GM21381 (cell line): Measurements from ENCODE around the gene KLF15.

Experiments used
- ATAC-seq: cut with Tn5 transposase; IDR thresholded peaks from one replicate; pipeline ENCODE4 v1.9.1; 2021; ENCODE audit warnings: mild to moderate bottlenecking, moderate library complexity; ENCODE audit not compliant: unreplicated experiment

Gene KLF15

GRCh38 chr3:126389794-126390146 is 32.6 kb upstream of the KLF15 start:
- ATAC-seq = no peak

DNA sequence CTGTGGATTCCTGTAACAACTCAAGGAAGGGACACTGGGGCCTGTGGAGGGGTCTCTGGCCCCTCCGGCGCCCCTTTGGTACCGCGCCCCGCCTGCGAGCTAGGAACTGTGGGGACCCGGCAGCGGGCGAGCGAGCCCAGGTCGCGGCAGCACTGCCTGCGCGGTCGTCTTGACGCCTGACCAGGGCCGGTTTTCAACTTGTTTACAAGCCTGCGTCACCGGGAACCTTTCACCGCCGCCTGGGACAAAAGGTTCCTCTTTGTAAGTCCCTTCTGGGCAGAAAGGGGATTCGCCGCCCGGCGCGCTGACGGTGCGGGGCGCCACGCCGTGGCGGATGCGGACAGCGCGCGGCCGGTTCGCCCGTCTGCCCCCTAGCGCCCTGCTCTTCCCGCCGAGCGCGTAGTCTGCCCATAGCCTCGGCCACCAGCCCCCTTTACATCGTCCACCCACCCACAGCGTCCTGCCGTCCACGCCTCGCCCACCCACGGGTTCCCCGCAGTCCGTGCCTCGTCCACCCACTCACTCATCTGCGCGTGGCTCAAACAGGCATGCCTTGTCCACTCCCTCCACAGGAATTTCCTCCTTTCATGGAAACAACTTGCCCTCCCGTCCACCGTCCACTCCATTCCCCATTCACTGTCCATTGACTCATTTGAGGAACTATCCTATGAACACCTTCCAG is 32.0 kb upstream of the KLF15 start:
- peak; percentile 92 for ATAC-seq

DNA sequence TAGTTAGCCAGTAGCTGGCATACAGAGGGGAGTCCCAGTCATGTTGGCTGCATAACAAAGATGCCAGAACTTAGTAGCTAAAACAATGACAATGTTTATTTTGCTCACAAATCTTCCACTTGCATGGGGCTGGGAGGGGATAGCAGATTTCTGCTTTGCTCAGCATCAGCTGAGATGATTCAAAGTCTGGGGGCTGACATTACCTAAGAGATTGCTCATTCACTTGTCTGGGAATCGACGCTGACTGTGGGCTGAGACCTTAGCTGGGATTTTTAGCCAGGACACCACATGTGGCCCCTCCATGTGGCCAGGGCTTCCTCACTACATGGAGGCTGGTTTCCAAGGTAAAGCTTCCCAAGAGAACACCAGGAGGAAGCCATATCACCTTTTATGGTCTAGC is 24.8 kb upstream of the KLF15 start:
- no peak for ATAC-seq

DNA sequence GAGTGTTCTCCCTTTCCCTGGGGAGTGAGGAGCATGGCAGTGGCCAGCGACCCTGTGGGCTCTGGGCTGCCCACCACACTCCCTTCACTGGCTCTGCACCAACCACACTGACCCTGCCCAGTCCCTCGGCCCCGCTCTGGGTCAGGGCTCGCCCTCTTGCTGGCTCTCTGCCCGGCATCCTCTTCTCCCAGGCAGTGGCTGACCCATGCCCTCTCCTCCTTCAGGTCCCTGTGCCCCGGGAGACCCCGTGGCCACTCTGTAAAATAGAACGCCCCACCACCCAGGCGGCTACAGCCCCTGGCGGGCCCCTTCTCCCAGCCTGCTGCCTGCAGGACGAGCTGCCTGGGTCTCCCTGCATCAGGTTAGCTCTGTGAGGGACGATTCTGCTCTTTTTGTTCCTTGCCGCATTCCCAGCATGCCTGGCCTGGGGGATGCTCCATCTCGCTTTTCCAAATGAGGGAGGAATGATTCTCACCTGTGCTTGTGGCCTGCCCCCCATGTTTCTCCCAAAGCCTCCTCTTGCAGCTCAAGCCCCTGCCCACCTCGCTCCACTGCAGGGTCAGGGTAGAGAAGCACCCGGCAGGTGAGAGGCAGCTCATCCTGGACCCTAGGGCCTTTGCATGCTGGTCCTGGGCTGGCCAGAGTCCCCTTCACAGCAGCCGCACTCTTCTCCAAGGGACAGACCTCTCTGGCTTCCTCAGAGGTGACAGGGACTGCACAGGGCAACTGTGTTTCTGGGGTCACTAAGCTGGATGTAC is 23.0 kb upstream of the KLF15 start:
- no peak for ATAC-seq

DNA sequence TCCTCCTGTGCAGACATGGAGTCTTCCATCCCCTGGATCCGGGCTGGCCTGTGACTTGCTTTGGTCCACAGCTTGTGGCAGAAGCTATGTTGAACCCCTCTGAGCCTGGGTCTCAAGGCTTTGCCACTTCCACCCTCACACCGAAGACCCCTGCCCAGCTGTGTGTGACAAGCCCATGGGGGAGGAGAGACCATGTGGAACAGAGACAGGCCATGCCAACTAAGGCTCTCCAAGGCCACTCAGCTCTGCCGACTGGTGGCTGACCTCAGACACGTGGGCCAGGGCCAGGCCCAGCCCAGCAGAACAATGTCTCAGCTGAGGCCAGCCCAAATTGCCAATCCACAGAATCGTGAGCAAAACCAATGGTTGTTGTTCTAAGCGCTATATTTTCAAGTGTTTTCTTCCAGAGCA is 21.1 kb upstream of the KLF15 start:
- ATAC-seq = no peak

DNA sequence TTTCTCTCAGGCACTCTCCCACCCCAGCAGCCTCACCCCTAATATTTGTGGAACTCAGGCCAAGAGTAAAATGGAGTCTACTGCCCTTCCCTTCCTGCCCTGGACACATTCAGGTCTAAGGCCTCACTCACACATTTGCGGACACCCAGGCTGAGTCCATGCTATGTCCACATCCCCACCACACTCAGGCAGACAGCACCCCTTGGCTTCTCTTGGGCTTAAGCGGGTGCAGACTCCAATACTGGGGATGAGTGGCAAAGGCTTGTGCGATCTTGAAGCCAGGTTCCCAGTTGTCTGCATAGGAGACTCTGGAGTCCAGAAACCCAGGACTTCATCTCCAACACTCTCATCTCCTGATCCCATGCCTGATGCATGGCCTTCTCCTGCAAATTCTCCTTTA is 20.0 kb upstream of the KLF15 start:
- no peak for ATAC-seq

DNA sequence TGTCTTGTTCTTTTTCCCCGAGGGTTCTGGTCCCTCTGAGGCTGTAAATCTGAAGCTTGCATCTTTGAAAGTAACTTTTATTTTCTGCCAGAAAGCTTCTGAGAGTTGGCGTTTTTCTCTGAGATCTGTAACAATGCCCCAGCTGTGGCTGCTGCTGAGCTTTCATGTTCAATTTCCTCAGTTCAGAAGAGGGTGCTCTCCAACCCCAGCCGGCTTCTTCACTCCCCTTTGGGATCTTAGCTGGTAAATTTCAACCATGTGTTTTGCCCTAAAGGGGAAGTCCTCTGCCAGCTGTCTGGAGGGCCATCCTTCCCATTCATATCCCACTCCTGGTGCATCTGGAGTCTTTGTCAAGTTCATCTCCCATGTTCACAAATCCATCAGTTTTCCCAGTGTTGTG is 19.2 kb upstream of the KLF15 start:
- no peak for ATAC-seq

GRCh38 chr3:126375835-126376331 is 18.7 kb upstream of the KLF15 start:
- ATAC-seq = no peak

DNA sequence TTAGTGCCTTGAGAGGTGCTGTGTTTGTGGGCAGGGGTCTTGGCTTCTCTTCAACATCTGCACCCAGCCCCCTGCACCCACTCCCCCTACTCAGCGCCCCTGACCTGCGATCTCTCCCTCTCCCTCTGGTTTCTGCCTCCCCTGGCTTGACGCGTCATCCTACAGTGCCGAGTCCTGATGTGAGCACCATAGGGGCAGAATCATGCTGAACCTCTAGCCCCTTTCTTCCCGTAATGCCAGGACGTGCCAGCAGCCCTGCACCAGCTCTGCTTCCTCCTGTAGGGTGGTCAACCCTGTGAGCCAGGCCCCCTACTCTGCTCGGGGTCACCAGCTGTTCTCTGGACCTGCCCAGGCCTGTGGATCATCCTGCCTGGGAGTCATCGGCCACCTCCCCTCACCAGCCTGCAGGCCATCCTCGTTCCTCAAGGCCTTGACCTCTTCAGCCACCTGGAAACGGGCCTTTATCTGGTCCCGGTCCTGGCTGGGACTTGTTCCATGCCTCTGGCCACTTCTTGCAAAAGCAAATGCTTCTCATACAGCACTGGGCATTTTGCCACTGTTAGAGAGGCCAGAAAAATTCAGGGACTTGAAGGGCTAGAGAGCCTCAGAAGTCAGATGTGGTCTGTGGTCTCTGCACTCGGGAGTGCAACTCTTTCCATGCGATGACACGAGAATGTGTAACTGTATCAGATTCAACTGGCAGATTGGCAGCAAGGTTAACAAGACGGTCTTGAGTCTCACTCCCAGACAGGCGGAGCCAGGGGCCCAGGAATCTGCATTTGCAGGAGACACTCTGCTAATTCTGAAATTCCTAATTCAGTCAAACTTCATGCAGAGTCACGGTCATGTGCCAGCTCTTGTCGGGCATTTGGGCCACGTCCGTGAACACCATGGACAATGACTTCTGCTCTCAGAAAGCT is 16.7 kb upstream of the KLF15 start:
- no peak for ATAC-seq

GRCh38 chr3:126373146-126373613 is 16.0 kb upstream of the KLF15 start:
- no peak for ATAC-seq

DNA sequence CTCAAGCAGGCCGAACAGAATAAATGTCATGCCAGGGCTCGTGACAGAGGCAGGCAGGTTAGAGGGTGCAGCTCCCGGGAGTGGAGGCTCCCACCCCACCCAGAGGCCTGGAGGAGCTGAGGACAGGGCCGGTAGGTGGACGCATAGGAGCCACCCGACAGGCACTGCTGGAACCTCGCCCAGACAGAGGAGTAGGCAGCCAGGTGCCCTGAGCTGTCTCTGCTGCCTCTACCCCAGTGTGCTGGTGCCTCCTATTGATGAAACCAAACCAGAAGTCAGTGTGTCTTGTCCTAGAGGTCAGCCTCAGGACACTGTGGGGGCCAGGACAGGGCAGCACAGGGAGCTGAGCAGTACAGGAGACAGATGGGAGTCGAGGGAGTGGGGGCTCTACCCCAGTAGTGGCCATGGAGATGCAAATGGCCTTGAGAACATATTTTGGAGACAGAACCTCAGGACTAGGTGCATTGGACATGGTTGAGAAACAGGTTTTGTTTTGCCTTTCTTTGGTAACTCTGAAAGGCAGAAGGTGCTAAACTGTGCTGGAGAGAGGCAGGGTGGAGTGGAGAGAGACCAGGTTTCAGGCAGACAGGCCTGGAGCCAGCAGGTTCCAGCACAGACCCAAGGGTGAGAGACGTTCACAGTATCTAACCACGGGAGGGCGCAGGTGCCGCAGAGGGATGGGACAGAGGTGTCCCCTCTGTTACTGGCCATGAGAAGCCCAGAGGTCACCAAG is 15.4 kb upstream of the KLF15 start:
- ATAC-seq = no peak

GRCh38 chr3:126371096-126371705 is 14.0 kb upstream of the KLF15 start:
- no peak for ATAC-seq

- no peak for ATAC-seq
These were observed 13.4 kb upstream of the KLF15 start for GRCh38 chr3:126370606-126371005.

DNA sequence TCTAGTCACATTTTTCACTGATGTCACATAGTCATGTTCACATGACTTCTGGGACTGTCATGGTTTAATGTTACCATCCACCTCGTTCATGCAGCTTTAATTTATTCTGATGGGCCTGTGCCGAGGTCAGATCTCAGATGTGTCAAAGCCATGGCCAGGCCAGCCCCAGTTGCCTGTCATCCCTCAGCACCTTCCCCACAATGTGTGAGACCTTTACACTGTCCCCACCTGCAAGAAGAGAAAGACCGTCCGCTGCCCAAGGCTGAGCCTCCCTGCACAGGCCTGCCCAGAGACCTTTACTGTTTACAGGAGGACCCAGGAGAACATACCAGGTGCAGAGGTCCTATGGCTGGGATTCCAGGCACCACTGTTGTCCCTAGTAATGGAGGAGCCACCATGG is 12.8 kb upstream of the KLF15 start:
- no peak for ATAC-seq

- ATAC-seq = no peak
These were observed 12.3 kb upstream of the KLF15 start for GRCh38 chr3:126369490-126369889.

GRCh38 chr3:126367316-126367805 is 10.2 kb upstream of the KLF15 start:
- no peak for ATAC-seq

- no peak for ATAC-seq
These were observed 8.4 kb upstream of the KLF15 start for GRCh38 chr3:126365351-126366277.

DNA sequence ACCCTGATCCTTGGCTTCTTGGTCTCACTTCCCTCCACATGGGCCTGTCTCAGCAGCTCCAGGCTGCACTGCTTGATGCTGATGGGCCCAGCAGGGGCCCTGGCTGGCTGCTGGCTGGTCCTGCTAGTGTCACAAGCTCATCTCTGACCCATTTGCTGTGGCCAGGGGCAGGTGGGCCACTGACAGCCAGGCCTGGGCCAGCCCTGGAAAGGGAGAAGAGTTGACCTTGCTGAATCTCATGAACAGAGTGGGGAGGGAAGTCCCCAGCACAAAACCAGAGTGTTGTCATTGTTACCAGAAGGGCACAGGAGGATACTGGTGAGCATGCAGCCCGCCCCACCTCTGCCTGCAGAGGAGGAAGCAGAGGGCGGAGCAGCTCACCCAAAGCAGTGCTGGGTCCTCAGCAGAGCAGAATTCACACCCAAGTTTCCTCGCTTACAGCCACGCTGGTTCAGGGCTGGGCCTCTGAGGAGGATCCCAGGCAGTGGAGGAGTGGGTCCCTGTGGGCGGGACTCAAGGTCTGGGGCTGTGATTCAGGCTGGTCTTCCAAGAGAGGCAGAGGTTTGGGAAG is 7.6 kb upstream of the KLF15 start:
- ATAC-seq = no peak
